Muscle of leg (tissue), 11 donors: ENCODE measurements around the gene FMR1NB. TPM values are rescaled to one million over a fixed set of nuclear protein-coding genes. Genes with fewer than 3 reads are reported as not detected.

Experiments used
- DNase-seq: peaks from one replicate; pipeline ENCODE4 v3.0.0; 2013
- H3K27ac ChIP-seq: one replicate; pipeline ENCODE4 v1.5.1; 2013; ENCODE audit warnings: mild to moderate bottlenecking, low read length, control low read depth
- H3K27me3 ChIP-seq: one replicate; pipeline ENCODE4 v1.6.1; 2013; ENCODE audit warnings: low read length; ENCODE audit not compliant: control insufficient read depth, insufficient read depth
- H3K36me3 ChIP-seq: one replicate; pipeline ENCODE4 v1.6.1; 2013; ENCODE audit warnings: low read length; ENCODE audit not compliant: control insufficient read depth, insufficient read depth
- H3K4me1 ChIP-seq: one replicate; pipeline ENCODE4 v1.6.1; 2013; ENCODE audit warnings: low read length; ENCODE audit not compliant: control insufficient read depth, insufficient read depth
- H3K4me3 ChIP-seq: one replicate; pipeline ENCODE4 v1.5.1; 2013; ENCODE audit warnings: low read length, control low read depth
- H3K9me3 ChIP-seq: replicated peaks from 2 replicates; pipeline ENCODE4 v1.6.1; 2013; ENCODE audit warnings: low read depth, low read length; ENCODE audit not compliant: control insufficient read depth
- WGBS: methylation state at CpG from one replicate; pipeline ENCODE4 v1.1.5; 2013; ENCODE audit warnings: missing lambda C conversion rate; ENCODE audit not compliant: insufficient coverage; 5-methylcytosine and 5-hydroxymethylcytosine counted together
- polyA plus RNA-seq, 8 donors: library from polyadenylated mRNA; unstranded; fragments of 120-200 nt; gene quantifications; one replicate each; pipeline versions ENCODE4 v1.2.1 to v1.2.3, GENCODE V29; 2013; ENCODE audit warnings: inconsistent platforms in 1 of 8, low replicate concordance in 1 of 8; ENCODE audit not compliant: insufficient read length in 8 of 8, insufficient read depth in 1 of 8
- total RNA-seq: library from RNA; stranded (reverse); fragments of 120-200 nt; gene quantifications from one replicate; pipeline ENCODE4 v1.2.4, GENCODE V29; 2013

The FMR1NB gene
- total and polyA plus RNA-seq, 9 donors = 0.23 to 0.35 TPM; not detected in 7

- Histone ChIP-seq H3K9me3 (no peaks in the 10 kb centered on the region), H3K4me1 (no peaks in the 10 kb centered on the region), H3K4me3 (no peak overlapping the region), H3K27me3 (peaks cover 2% of the 10 kb centered on the region), H3K27ac (no peak overlapping the region), H3K36me3 (no peaks in the 10 kb centered on the region)
- WGBS = 60% methylated on average over 1 of the region's 1 CpG
- no peak for DNase-seq
These were observed 18.7 kb upstream of the FMR1NB start for GRCh38 chrX:147962476-147962875.

- WGBS = 50% methylated on average over 6 of the region's 6 CpGs
- H3K27me3 ChIP-seq = no peaks in the 10 kb centered on the region
- no peak for DNase-seq
- H3K36me3 ChIP-seq = no peaks in the 10 kb centered on the region
- H3K27ac ChIP-seq = no peak overlapping the region
- no peak overlapping the region for H3K4me3 ChIP-seq
- H3K4me1 ChIP-seq = no peaks in the 10 kb centered on the region
- no peaks in the 10 kb centered on the region for H3K9me3 ChIP-seq
These were observed 2.2 kb upstream of the FMR1NB start for GRCh38 chrX:147978931-147979330.

- Histone ChIP-seq H3K36me3 (no peaks in the 10 kb centered on the region), H3K9me3 (no peaks in the 10 kb centered on the region), H3K4me3 (no peak overlapping the region), H3K4me1 (no peaks in the 10 kb centered on the region), H3K27me3 (no peaks in the 10 kb centered on the region), H3K27ac (no peak overlapping the region)
- DNase-seq = no peak
- WGBS = 53% methylated on average over 2 of the region's 2 CpGs
These were observed 39.2 kb downstream of the FMR1NB start for GRCh38 chrX:148020329-148020728.

GRCh38 chrX:148024425-148025148 is 43.5 kb downstream of the FMR1NB start:
- Histone ChIP-seq H3K36me3 (no peaks in the 10 kb centered on the region), H3K27ac (no peak overlapping the region), H3K4me3 (no peak overlapping the region), H3K9me3 (no peaks in the 10 kb centered on the region), H3K4me1 (no peaks in the 10 kb centered on the region), H3K27me3 (no peaks in the 10 kb centered on the region)
- DNase-seq = peak; percentile 27
- 53% methylated on average over 2 of the region's 8 CpGs for WGBS

GRCh38 chrX:148035380-148035779 is 54.2 kb downstream of the FMR1NB start:
- no peak overlapping the region for H3K27ac ChIP-seq
- no CpG with 5 or more reads among the region's 2 CpGs for WGBS

GRCh38 chrX:148037020-148037419 is 55.9 kb downstream of the FMR1NB start:
- Histone ChIP-seq H3K4me3 (no peak overlapping the region), H3K27ac (no peak overlapping the region), H3K36me3 (no peaks in the 10 kb centered on the region), H3K9me3 (no peaks in the 10 kb centered on the region), H3K4me1 (no peaks in the 10 kb centered on the region), H3K27me3 (no peaks in the 10 kb centered on the region)
- DNase-seq = no peak
- 78% methylated on average over 1 of the region's 1 CpG for WGBS

More at GRCh38 chrX:148035380-148035779, 54.2 kb downstream of the FMR1NB start:
- Histone ChIP-seq H3K27me3 (no peaks in the 10 kb centered on the region), H3K36me3 (no peaks in the 10 kb centered on the region), H3K4me3 (no peak overlapping the region), H3K4me1 (no peaks in the 10 kb centered on the region), H3K9me3 (no peaks in the 10 kb centered on the region)
- no peak for DNase-seq

GRCh38 chrX:148043271-148043855 is 62.2 kb downstream of the FMR1NB start:
- Histone ChIP-seq H3K4me3 (no peak overlapping the region), H3K4me1 (no peaks in the 10 kb centered on the region), H3K9me3 (no peaks in the 10 kb centered on the region), H3K27ac (no peak overlapping the region), H3K27me3 (no peaks in the 10 kb centered on the region), H3K36me3 (no peaks in the 10 kb centered on the region)
- no CpG with 5 or more reads among the region's 2 CpGs for WGBS
- DNase-seq = no peak

- Histone ChIP-seq H3K4me1 (no peaks in the 10 kb centered on the region), H3K36me3 (no peaks in the 10 kb centered on the region), H3K4me3 (no peak overlapping the region), H3K27ac (no peak overlapping the region), H3K27me3 (no peaks in the 10 kb centered on the region), H3K9me3 (no peaks in the 10 kb centered on the region)
- no peak for DNase-seq
- WGBS = 36% methylated on average over 2 of the region's 4 CpGs
These were observed 66.1 kb downstream of the FMR1NB start for GRCh38 chrX:148047200-148047599.

- Histone ChIP-seq H3K36me3 (no peaks in the 10 kb centered on the region), H3K4me3 (no peak overlapping the region), H3K27me3 (no peaks in the 10 kb centered on the region), H3K9me3 (no peaks in the 10 kb centered on the region), H3K4me1 (no peaks in the 10 kb centered on the region), H3K27ac (no peak overlapping the region)
- WGBS = no CpG with 5 or more reads among the region's 4 CpGs
- peak; percentile 46 for DNase-seq
These were observed 68.3 kb downstream of the FMR1NB start for GRCh38 chrX:148049441-148049840.

- H3K4me1 ChIP-seq = no peaks in the 10 kb centered on the region
- DNase-seq = no peak
- H3K4me3 ChIP-seq = no peak overlapping the region
- H3K27ac ChIP-seq = no peak overlapping the region
- H3K36me3 ChIP-seq = no peaks in the 10 kb centered on the region
- 68% methylated on average over 30 of the region's 35 CpGs for WGBS
- no peaks in the 10 kb centered on the region for H3K27me3 ChIP-seq
- no peaks in the 10 kb centered on the region for H3K9me3 ChIP-seq
These were observed 70.8 kb downstream of the FMR1NB start for GRCh38 chrX:148051973-148052372.
